Prostate gland (tissue), 2 donors: ENCODE data around the gene SND1. TPM values are rescaled to one million over a fixed set of nuclear protein-coding genes. Genes with fewer than 3 reads are reported as not detected.

ENCODE experiments used
- DNase-seq: peaks from one replicate; pipeline ENCODE4 v3.0.0-alpha.2; 2019; ENCODE audit warnings: low spot score
- H3K27ac ChIP-seq, 2 donors: fragments of 200-600 bp; sonication (generic); 2 replicates each; pipeline ENCODE4 v1.5.1; 2017 to 2019
- H3K27me3 ChIP-seq: fragments of 200-600 bp; sonication (generic); replicated peaks from 2 replicates; pipeline ENCODE4 v1.5.1; 2019; ENCODE audit not compliant: insufficient read depth
- H3K36me3 ChIP-seq, 2 donors: fragments of 200-600 bp; sonication (generic); 1 replicate in 1 of 2; 2 replicates in 1 of 2; pipeline versions ENCODE4 v1.5.1 to v1.8.1; 2017 to 2019
- H3K4me1 ChIP-seq: fragments of 200-600 bp; sonication (generic); replicated peaks from 2 replicates; pipeline ENCODE4 v1.5.1; 2019
- H3K4me3 ChIP-seq, 2 donors: fragments of 200-600 bp; sonication (generic); 2 replicates each; pipeline ENCODE4 v1.5.1; 2017 to 2019
- H3K9me3 ChIP-seq: fragments of 200-600 bp; sonication (generic); 2 replicates; pipeline ENCODE4 v1.5.1; 2017
- POLR2A ChIP-seq: fragments of 450-650 bp; IDR thresholded peaks from one replicate; pipeline ENCODE4 v1.6.1; 2016; ENCODE audit warnings: antibody characterized with exemption, mild to moderate bottlenecking
- POLR2AphosphoS5 ChIP-seq: sonication (generic); formaldehyde crosslinking; IDR thresholded peaks from one replicate; pipeline ENCODE4 v1.6.1; 2017; ENCODE audit warnings: antibody characterized with exemption
- WGBS: methylation state at CpG from one replicate; pipeline ENCODE4 v1.1.5; 2018; 5-methylcytosine and 5-hydroxymethylcytosine counted together
- intact Hi-C: fragments of 100-400 bp; cut with DNase I; formaldehyde crosslinking; loops from one replicate; pipeline ENCODE4 v1.14.2; 2022
- total RNA-seq, 2 donors: library from RNA; depleted of rRNA; stranded (reverse); fragments of >200 nt; gene quantifications; one replicate each; pipeline ENCODE4 v1.1.0, GENCODE V29; 2016
- TF ChIP-seq, protein P1 (sequence below), 4 experiments: fragments of 200-600 bp in 2 of 4; fragments of 450-650 bp in 2 of 4; sonication (generic) in 2 of 4; IDR thresholded peaks; 1 replicate in 3 of 4; 2 replicates in 1 of 4; pipeline ENCODE4 v1.5.1; 2016 to 2019; ENCODE audit warnings: antibody characterized with exemption in 4 of 4, mild to moderate bottlenecking in 2 of 4, moderate library complexity in 2 of 4

SND1 gene
- total RNA-seq, 2 donors from 2014 or later: 175 to 190 TPM

DNA sequence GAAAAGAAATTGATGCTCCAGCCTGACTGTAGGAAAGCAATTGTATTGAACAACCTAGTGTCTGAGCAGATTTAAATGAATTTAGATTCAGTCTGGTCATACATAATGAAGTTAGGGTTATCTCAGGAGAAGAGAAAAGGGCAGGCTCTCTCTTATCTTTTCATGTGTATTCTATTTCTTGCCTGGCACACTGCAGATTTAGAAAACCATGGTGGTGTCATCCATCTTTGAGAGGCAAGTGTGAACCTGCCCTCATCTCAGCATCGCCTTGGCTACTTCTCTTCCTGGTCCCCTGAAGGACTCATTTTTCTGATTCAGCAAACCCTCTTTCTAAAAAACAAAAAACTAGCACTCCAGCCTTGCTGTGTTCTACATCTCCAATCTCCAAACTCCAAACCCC is 241.6 kb downstream of the SND1 start:
- no peaks in the 10 kb centered on the region for H3K27me3 ChIP-seq
- H3K4me3 ChIP-seq: no peak overlapping the region
- no peaks in the 10 kb centered on the region for H3K4me1 ChIP-seq
- H3K36me3 ChIP-seq: no peaks in the 10 kb centered on the region
- TF ChIP-seq POLR2A (no peak), POLR2AphosphoS5 (no peak)
- TF ChIP-seq, protein P1, sequence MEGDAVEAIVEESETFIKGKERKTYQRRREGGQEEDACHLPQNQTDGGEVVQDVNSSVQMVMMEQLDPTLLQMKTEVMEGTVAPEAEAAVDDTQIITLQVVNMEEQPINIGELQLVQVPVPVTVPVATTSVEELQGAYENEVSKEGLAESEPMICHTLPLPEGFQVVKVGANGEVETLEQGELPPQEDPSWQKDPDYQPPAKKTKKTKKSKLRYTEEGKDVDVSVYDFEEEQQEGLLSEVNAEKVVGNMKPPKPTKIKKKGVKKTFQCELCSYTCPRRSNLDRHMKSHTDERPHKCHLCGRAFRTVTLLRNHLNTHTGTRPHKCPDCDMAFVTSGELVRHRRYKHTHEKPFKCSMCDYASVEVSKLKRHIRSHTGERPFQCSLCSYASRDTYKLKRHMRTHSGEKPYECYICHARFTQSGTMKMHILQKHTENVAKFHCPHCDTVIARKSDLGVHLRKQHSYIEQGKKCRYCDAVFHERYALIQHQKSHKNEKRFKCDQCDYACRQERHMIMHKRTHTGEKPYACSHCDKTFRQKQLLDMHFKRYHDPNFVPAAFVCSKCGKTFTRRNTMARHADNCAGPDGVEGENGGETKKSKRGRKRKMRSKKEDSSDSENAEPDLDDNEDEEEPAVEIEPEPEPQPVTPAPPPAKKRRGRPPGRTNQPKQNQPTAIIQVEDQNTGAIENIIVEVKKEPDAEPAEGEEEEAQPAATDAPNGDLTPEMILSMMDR (IDR thresholded peaks at IDR 0.05): no peak
- intact Hi-C loops: no loop called here
- no peak for DNase-seq
- H3K9me3 ChIP-seq: no peaks in the 10 kb centered on the region
- WGBS: 76% methylated on average over 1 of the region's 1 CpG
- no peak overlapping the region for H3K27ac ChIP-seq

DNA sequence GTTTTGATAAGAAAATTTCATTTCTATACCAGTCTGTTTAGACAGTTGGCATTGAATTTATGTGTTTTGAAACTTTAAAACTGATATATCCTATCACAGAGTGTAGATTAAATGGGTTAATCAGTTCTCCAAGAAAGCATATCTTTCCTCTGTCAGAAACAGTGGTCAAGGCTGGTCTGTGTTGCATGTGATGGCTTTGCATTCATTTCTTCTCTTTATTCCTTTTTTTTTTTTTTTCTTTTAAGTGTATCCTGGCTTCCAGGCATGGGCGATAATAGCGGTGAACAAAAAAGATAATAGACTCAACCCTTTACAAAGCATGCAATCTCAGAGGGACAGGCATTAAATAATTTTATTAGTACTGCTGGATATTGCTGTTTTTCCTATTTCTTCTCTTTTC is 242.6 kb downstream of the SND1 start:
- TF ChIP-seq, protein P1 (IDR thresholded peaks at IDR 0.05): no peak
- TF ChIP-seq POLR2AphosphoS5 (no peak), POLR2A (no peak)
- H3K4me3 ChIP-seq: no peak overlapping the region
- no peaks in the 10 kb centered on the region for H3K27me3 ChIP-seq
- DNase-seq: no peak
- H3K27ac ChIP-seq: no peak overlapping the region
- no peaks in the 10 kb centered on the region for H3K4me1 ChIP-seq
- H3K9me3 ChIP-seq: no peaks in the 10 kb centered on the region
- WGBS: 98% methylated on average over 2 of the region's 2 CpGs
- intact Hi-C loops: no loop called here
- H3K36me3 ChIP-seq: no peaks in the 10 kb centered on the region

DNA sequence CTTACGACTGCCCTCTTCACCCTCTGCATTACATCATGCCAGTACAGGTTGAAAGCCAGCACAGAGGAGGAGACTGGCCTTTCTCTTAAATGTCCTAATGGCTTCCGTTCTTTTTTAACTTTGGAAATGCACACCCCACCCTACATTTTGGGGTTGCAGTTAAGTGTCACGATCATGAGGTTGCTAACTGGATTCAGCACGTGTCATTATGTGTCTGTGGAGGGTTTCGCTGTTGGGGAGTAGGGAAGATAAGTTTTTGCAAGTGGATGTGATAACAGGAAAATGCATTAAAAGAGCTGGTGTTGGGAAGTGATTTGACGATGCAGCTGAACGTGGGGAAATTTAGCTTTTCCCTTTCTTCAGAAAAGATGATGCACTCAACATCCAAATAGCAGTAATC is 243.4 kb downstream of the SND1 start:
- Histone ChIP-seq H3K27ac (no peak overlapping the region), H3K27me3 (no peaks in the 10 kb centered on the region), H3K4me1 (no peaks in the 10 kb centered on the region), H3K4me3 (no peak overlapping the region), H3K9me3 (no peaks in the 10 kb centered on the region), H3K36me3 (no peaks in the 10 kb centered on the region)
- DNase-seq: no peak
- 92% methylated on average over 7 of the region's 7 CpGs for WGBS
- intact Hi-C loops: no loop called here
- no peak for TF ChIP-seq POLR2AphosphoS5

DNA sequence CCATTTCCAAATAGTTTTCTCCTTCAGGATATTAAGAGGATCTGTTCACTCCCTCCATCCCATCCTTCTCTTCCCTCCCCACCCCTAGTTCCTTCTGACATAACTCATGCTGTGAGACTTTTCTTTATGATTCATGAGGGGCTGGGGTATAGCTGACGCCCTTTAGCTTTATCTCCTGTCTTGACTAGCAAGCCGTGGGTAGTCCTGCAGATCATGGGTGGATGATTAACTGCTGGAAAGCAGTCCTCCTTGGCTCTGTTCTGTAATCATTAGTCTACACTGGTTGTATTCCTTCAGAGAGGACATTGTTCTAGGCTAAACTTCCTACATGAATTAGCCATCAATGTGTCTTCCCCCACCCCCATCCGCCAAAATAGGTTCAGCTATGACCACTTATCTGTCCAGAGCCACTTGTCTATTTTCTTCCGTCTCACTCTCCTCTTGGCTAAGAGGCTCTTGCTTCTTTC is 243.9 kb downstream of the SND1 start:
- TF ChIP-seq POLR2AphosphoS5: no peak
- TF ChIP-seq POLR2A: no peak
- TF ChIP-seq, protein P1 (IDR thresholded peaks at IDR 0.05): no peak
- WGBS: 88% methylated on average over 4 of the region's 4 CpGs
- H3K36me3 ChIP-seq: no peaks in the 10 kb centered on the region

DNA sequence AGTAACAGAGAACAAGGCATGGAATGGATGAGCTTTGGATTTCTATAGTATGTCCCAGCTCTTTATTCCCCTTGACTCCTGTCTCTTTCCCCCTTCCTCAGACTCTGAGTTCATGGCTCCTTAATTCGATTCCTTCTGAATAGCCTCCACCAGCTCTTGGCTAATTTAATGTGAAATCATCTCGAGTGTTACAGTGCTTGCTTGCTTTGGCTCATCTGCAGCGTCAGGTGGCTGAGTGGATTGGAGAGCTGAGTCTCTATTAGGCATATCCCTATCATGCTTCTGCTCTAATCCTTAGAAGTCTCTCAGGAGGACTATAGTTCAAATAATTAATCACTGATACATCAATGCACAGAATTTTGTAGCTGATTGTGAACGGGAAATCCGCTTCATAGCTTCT is 244.7 kb downstream of the SND1 start:
- H3K27me3 ChIP-seq: no peaks in the 10 kb centered on the region
- no peaks in the 10 kb centered on the region for H3K36me3 ChIP-seq
- H3K27ac ChIP-seq: no peak overlapping the region
- no peak overlapping the region for H3K4me3 ChIP-seq
- H3K9me3 ChIP-seq: no peaks in the 10 kb centered on the region
- intact Hi-C loops: no loop called here
- no peaks in the 10 kb centered on the region for H3K4me1 ChIP-seq
- TF ChIP-seq POLR2A (no peak), POLR2AphosphoS5 (no peak)
- TF ChIP-seq, protein P1 (IDR thresholded peaks at IDR 0.05): no peak
- no peak for DNase-seq
- WGBS: 89% methylated on average over 5 of the region's 5 CpGs

More for the DNA sequence above, 243.9 kb downstream of the SND1 start:
- Histone ChIP-seq H3K4me3 (no peak overlapping the region), H3K27me3 (no peaks in the 10 kb centered on the region), H3K4me1 (no peaks in the 10 kb centered on the region), H3K9me3 (no peaks in the 10 kb centered on the region), H3K27ac (no peak overlapping the region)
- intact Hi-C loops: no loop called here
- no peak for DNase-seq
